ENCODE results near the gene RXRG.
A peak's percentile ranks its signal among the peaks of the same experiment; 100 is the strongest.
"Not testable (repeated sequence)": the region's sequence is repeated elsewhere in the genome, so short reads cannot be mapped to it uniquely, and the experiment has no call there.

The RXRG gene

DNA sequence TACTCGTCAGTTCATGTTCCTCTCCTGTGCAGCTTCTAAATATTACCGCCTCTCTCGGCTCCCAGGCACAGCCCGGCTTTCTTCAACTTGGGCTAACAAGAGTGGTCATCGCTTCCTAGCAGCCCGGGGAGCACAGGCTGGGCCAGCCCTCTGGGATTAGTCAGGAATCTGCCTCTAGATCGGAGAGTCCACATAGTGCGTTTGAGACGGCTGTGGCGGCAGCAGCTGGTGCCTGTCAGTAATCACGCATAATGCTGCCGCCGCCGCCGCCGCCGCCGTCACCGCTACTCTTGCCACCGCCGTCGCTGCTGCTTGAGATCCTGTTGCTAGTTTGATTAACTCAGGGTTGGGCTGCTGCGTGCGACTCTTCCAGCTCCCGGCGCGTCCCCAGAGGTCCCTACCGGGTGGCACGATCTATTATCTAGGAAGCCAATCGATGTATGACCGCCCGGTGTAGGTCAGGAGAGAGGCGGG, at the start of gene RXRG:
Gene RXRG, minus strand, starts transcription at position 230 of the 474 bp plus-strand sequence. CDS start 233 bp downstream, outside the sequence.
- no peak for DNase-seq (ENCODE audit: low read depth)

DNA sequence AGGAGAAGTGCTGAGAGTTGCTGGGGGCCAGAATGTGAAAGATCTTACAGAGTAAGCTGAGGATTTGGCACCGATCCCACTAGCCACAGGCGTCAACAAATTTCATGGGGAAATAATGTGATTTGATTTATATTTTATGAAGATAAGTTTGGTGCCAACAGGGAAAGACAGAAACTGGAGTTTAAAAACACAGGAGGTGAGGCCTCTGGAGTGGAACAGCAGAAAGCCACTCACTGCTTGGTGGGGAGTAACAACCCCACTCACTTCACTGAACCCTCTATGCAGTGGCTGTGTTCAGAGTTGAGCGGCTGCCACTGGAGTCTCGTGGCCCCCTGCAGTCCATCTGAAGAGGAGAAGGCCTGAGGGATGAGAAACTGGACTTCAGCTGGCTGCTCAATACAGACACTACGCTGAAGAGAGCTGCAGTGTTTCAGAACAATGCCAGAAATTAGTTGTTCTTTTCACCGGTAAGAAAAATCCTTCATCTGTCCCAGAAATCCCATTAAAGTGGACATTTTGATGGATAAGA, 48.0 kb upstream of the RXRG start:
- DNase-seq (ENCODE audit: low read depth): no peak

DNA sequence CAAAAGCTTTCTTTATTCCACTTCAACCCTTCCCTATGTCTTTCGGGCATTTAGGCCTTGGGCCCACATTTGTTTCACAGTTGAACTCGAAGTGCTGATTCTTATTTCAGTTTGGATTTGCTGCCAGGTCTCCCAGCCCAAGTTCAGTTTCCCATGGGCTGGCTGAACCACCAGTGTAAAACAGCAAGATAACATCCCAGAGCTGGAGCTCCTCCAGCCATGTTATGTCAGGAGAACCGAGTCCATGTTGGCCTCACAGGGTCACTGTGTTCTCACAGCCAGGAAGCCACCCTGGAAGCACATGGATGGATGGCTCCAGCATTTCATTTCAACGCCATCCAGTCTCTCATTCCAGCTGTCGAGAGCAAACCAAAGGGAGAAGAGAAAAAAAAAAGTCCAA, 45.2 kb upstream of the RXRG start:
- no peak for DNase-seq (ENCODE audit: low read depth)

DNA sequence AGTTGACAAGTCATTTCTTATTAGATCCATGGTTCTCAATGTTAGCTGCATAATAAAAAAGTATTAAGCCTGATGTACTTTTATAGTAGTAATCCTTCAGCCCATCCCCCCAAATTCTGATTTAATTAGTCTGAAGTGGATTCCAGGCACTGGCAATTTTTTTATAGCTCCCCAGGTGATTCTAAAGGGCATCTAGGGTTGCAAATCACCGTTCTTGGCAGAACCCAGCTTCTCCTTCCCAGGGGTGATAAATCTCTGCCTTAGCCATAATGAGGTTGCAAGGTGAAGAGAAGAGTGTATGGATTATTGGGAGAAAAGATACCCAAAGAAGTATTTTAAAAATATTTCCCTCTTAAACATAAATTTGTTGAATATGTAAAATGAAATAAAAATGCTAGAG, 43.0 kb upstream of the RXRG start:
- DNase-seq (ENCODE audit: low read depth): no peak

DNA sequence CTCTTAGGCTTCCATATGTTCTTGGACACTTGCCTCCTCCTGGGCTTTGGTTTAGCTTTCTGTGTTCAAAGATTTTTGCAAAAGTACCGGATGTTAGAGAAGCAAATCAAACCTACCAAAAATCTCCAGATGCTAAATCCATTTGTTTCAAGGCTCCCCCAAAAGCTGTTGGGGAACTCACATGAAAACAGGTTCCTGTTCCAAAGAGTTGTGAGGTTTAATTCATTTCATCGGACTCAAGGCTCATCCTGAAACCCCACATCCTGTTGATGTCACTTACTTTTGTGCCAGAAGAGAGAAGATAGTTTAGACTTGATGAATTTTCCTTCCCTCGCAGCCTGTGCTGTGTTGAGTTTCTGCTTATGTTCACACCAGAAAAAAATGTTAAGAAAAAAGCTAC, 41.7 kb upstream of the RXRG start:
- DNase-seq (ENCODE audit: low read depth): no peak

DNA sequence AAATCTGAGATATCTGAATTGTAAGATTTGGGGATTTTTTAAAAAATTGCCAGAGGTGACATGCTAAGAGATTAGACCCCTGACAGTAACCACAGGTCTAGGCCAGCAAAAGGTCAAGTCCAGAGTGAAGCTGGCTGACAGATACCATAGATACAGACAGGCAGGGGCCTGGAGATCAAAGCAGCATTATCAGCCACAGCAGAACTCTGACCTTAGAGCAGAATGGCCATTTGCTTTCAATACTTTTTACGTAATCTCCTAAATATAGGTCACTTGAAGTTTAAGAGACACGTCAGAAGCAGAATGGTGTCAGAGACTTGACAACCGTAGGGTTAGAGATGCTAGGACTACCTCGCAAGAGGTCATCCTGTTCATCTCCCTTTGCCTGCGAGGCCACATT, 40.8 kb upstream of the RXRG start:
- no peak for DNase-seq (ENCODE audit: low read depth)

DNA sequence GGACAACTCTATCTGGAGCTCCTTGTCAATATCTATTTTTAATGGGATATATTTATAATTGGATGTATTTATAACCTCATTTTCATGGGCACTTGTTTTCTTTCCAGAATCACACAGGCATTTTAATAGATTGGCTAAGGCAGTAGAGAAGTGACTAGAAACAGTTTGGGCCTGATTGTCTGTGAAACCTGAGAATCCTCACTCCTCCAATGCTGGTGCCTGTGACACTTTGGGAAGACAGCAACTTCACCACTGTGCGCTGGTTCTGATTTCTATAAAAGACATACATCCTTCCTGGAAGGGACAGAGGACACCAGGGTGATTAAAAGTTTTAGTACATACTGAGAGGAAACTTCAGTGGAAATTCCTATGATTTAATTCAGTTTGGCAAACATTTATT, 39.6 kb upstream of the RXRG start:
- DNase-seq (ENCODE audit: low read depth): no peak

DNA sequence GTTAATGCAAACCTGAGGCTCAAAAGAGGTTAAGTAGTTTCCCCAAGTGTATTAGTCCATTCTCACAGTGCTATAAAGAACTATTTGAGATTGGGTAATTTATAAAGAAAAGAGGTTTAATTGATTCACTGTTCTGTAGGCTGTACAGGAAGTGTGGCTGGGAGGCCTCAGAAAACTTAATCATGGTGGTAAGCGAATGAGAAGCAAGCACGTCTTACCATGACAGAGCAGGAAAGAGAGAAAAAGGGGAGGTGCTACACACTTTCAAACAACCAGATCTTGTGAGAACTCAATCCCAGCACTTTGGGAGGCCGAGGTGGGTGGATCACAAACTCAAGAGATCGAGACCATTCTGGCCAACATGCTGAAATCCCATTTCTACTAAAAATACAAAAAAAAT, 38.5 kb upstream of the RXRG start:
- DNase-seq (ENCODE audit: low read depth): no peak

DNA sequence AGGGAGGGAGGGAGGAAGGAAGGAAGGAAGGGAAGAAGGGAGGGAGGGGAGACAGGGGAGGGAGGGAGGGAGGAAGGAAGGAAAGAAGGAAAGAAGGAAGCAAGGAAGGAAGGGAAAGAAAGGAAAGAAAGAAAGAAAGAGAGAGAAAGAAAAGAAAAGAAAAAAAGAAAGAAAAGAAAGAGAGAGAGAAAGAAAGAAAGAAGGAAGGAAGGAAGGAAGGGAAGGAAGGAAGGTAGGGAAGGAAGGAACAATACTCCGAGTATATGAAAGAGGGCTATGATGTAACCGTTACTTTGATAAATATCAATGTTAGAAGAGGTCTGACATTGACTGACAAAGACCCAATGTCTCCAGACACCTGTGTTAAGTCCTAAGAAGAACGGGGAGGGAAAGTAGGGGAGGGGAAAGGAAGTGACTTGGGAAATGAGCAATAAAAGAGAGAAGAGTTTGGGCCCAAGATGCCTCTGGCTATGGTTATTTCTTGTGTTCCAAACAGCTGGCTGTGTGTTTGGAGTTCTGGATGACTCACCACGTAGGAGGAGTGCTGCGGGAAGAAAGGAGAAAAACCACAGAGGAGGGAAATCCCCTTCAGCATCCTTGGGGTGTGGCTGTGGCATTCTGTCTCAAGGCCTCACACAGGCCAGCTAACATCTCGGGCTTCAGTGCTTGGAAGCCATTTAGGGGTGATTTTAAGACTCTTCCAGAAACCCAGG, 37.0 kb upstream of the RXRG start:
- DNase-seq (ENCODE audit: low read depth): peak; percentile 53

DNA sequence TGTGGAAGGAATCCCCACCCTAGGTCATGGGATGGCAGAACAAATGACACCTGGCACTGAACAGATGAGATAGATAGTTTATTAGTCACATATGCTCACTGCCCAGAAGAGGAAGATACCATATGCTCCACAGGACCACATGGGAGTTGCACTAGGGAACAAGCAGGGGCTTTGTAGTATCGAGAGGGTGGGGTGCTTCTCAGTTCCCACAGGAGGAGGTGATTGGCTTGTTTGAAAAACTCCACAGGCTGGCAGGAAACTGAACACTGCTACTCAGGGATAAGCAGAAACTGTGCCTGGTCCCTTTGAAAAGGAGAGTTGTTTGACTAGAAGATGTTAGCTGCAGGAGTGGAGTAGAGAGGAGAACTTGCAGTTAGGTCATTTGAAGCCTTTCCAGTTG, 31.9 kb upstream of the RXRG start:
- DNase-seq (ENCODE audit: low read depth): no peak

DNA sequence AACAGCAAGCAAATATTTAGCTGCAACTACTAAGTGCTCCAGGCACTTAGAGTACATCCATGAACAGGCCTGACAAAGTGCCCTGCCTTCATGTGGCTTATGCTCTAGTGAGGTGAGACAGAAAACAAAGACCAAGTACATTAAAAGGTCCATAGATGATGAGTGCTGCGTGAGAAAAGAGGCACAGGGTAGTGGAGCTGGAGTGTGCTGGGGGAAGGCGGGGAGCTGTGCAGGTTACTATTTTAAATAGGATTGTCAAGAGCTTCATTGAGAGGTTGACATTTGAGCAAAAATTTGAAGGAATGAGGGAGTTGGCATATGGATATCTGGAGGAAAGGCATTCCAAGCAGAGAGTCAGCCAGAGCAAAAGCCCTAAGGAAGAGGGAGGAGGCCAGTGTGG, 29.3 kb upstream of the RXRG start:
- DNase-seq (ENCODE audit: low read depth): no peak

DNA sequence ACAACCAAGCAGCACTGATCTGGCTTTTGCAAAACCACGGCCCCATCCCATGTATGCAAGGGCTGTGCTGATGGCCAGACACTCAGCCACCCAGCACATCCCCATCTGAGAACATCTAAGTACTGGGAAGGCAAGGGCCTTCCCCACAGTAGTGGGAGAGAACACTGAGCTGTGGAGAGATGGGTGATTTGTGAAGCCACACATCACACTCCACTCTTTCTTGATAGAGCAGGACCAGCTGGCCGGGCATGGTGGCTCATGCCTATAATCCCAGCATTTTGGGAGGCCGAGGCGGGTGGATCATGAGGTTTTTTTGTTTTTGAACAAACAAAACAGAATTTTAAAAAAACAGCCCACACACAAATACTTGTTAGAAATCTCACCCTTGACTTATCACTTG, 28.2 kb upstream of the RXRG start:
- no peak for DNase-seq (ENCODE audit: low read depth)

DNA sequence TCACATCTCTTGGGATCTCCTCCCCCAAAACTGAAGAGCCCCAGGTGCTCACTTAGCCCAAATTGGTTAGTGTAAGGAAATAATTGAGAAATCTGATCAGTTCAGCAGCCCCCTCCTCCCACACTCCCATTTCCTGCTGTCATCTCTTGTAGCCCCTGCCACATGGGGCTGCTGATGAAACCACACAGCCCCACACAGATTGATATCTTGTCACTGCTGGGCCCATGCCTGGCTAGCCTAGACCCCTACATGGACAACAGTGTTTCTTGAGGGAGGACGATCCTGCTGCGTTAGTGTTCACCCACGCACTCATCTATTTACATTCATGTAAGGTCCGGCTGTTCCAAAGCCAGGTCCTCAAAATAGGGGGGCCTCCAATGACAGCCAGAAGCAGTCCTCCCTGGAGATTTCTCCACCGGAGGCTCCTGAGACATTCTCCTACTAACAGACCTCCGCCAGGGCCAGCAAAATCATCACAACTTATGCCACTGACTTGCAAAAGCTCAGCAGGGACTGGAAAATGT, 23.9 kb upstream of the RXRG start:
- no peak for DNase-seq (ENCODE audit: low read depth)

DNA sequence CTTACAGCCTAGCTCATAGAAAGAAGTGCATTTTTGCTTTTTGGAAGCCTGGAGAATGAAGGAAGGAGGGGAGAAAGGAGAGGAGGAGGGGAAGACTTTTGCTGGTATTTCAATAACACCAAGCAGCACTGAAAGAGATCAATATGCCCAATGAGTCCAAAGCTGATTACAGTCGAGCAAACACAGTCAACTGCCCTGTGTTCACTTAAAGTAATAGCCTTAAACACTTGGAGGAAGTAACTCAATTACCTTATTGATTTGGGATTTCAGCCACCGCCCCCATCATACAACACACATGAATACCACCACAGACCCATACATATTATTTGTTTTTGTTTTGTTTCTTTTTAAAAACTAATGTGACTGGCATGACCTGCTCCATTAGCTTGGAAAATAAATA, 23.3 kb upstream of the RXRG start:
- no peak for DNase-seq (ENCODE audit: low read depth)

DNA sequence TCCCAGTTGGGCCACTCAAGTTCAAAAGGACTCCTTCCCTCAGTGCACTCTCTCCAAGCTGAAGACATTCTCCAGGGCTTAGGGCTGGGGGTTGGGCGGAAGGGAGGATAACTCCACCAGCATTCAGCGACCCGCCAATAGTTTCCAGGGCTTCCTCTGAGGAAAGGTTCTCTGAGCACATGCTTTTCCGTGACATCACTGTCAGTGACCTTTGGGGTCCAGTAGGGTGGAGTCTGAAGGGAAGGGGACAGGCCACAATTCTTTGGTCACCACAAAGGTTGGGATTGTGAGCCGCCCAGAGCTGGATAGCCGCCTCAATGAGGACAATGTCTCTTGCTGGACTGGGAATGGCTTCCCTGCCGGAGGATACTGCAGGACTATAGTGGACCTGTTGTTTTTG, 22.8 kb upstream of the RXRG start:
- DNase-seq (ENCODE audit: low read depth): no peak

DNA sequence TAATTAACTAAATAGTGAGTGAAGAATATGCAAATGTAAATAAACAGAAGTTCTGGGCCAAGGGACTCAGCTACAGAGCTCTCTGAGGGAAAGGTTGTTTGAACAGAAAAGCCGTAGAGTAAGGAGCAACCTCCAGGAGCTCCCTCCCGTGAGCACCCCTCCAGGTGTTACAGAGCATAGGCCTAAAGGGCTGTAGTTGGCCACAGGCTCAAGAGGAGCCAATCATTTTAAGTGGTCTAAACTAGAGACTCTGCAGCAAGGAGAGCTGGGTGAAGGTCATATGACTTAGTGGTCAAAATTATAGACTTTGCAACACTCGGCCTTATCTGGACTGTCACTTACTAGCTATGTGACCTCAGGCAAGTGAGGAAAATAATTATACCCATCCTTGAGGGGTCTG, 19.1 kb upstream of the RXRG start:
- no peak for DNase-seq (ENCODE audit: low read depth)

DNA sequence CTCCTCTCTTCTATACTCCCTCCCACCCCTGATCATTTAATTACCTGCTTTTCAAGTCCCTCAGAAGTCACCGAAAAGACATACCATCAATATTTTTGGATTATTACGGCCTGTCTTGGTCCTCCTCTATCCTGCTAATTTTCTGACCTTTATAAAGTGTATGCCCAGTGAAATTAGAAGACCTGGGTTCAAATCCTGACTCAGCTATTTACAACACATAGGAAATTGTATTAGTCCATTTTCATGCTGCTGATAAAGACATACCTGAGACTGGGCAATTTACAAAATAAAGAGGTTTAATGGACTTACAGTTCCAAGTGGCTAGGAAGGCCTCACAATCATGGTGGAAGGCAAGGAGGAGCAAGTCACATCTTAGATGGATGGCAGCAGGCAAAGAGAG, 14.8 kb upstream of the RXRG start:
- not testable (repeated sequence) for DNase-seq (ENCODE audit: low read depth)

DNA sequence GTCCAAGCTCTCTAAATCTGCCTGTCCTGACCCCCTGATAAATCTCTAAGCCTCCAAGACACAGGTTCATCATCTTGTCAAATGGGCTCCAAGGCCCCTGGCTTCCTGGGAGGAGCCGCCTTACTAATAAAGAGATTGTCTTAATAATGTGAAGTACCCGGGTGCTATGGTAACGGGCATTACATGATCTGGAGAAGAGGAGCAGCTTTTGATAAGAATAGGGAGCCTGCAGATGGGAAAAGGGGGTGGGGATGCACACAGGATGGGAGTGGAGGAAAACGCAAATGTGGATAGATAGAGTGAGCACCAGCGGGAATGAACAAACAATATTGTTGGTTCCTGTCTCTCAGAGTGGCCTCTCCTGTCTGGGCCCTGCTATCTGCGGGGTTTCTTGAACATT, 11.9 kb upstream of the RXRG start:
- DNase-seq (ENCODE audit: low read depth): no peak

DNA sequence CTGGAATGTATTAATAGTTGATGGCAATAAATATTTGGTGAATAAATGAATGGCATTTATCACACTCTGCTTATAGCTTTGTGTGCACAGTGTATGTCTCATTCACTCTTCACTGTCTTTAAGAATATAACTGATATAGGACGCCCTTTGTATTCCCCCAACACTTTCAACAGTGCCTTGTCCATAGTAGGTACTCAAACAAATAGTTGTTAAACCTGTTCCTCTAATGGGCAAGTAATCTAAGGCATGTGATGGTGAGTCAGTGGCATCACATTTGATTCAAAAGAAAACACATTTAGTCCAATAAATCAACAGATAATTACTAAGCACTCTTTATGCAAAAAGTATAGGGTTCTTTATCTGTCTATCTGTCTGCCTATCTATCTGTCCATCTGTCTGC, 11.2 kb upstream of the RXRG start:
- no peak for DNase-seq (ENCODE audit: low read depth)

DNA sequence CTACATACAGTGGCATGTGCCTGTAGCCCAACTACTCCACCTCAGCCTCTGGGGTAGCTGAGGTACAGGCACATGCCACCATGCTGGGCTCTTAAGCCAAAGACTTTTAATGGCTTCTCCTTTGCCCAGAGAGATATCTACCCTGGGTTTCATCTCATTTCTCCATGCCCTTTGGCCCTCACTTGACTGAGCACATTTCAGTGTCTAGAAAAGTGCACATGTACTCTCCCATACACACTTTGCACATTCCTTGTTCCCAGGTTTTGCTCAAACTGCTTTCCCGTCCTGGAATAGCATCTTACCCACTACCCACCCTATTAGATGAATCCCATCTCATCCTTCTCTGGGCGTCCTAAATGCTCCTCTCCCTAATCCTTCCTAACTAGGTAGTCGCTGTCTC, 10.2 kb upstream of the RXRG start:
- no peak for DNase-seq (ENCODE audit: low read depth)

DNA sequence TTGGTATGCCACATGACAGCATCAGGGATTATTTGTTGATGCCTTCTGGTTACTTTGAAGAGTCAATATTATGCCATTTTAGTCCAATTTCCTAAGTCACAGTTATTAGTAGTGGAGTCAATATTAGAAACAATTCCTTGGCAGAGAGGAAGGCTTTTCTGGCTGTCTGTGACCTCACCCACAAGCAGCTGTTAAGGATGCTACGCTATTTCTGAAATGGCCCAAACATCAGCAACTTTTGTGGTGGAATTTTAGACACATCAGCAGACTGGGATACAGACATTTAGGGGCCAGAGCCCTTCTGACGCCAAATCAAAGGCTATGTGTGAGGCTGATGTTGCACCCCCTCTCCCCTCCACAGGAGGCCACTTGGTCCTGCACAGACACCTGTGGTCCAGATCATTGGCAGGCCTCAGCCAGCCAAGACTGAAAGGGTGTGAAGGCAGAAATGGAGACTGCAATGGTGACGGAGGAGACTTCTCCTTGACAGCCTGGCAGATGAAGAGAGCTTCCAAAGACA, 9.2 kb upstream of the RXRG start:
- DNase-seq (ENCODE audit: low read depth): no peak

DNA sequence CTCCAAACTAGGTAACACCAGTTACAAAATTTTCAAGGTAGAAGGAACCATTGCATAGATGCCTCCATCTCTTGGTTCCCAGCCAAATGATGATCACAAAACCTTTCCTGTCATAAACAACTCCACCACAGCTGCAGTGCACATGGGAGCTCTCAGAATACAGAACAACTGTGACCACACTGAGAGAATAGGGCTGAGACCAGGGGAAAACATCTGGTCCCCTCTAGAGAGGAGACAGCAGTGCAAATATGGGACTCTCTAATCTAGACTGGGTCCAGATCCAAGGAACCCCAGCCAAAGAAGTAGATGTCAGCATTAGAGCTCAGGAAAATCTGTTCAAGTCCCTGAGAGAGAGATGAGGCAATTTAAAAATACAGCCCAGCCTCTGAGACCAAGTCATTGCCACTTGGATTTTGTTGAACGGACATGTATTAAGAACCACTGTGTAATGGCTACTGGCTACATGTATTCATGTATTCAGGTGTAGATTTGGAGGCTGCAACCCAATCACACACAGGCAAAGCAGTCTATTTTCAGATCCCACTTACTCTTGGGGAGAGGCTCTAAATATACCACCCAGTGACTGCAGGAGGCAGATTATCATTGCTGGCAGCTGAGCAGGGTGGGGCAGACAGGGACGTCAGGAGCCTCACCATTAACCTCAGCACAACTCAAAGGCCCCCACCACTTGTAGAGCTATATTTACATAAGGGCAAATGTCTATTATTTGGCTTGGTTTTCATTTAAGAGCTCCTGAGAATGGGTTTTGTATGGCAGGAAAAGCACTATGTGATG, 7.6 kb upstream of the RXRG start:
- DNase-seq (ENCODE audit: low read depth): no peak

DNA sequence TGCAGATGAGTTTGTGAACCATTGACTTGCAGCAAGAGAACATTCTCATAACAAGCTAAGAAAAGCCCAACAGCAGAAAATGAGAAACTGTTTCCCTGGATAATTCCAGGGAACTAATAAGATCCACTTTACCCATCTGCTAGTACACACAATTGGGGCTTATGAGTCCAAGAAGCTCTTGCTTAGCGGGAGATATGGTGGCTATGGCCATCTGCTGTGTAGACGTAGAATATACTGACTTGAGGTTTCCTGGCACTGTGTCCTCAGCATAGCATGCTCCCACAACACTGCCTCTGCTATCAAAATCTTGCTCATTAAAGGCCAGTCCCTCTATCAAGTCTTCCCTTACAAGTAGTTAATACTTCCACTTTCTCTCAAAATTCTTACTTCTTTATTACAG, 6.8 kb upstream of the RXRG start:
- DNase-seq (ENCODE audit: low read depth): no peak
